Measurements from ENCODE around the gene KRT35.

Gene KRT35

DNA sequence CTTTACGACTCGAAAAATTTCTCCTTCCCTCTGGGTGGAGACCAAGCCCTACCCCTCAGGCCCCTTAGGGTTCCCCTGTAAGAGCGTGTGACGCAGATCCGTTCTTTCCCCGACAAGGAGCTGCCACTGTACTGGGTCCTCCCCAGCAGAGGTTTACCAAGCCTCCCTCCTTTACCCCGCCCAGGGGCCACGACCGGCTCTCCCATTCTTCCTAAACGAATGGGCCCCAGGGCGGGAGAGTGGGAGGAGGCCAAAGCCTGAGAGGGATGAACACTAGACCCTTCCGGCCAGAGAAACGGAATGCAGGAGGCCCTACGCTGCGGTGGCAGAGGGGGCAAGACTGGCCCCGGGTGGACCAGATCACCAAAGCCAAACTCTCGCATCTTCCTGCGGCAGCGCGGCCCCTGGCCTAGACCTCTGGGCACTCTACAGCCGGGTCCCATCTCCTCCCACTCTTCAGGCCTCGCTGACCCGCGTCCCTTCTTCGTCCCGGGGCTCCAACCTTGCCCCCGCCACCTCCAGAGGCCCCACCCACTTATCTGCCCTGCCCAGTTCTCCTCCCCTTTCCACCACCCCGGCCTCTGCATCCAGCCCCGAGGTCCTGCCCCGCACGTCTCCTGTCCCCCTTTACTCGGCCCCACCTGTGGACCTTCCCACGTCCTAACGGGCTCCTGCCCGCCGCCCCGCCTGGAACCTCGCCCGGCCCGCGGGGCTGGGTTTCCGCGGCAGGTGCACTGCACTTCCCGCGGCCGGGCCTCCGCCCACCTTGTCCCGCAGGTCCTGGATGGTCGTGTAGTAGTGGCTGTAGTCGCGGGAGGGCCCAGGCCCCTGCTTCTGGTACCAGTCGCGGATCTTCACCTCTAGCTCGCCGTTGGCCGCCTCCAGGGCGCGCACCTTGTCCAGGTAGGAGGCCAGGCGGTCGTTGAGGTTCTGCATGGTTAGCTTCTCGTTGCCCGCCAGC, 46.4 kb upstream of the KRT35 start:
- Histone ChIP-seq H3K4me3 (ENCODE audit: low read depth, low read length) (peak overlapping the region; percentile 93), H3K4ac (ENCODE audit: low read depth, low read length) (peak overlapping the region; percentile 100), H3K14ac (ENCODE audit: low read length) (peak overlapping the region; percentile 97), H3K4me2 (ENCODE audit: low read length) (peak overlapping the region; percentile 59), H2AK5ac (ENCODE audit: low read length) (peak overlapping the region; percentile 84), H3K27me3 (ENCODE audit: insufficient read depth, low read length) (no peaks in the 10 kb centered on the region), H3K36me3 (ENCODE audit: control insufficient read depth in 1 of 2, insufficient read depth in 2 of 2, low read length in 2 of 2) (peaks cover 24 to 28% of the 10 kb centered on the region in 2 experiments), H3K9ac (ENCODE audit: low read length) (peak overlapping the region; percentile 88), H4K91ac (ENCODE audit: low read depth, low read length) (peak overlapping the region; percentile 93), H4K12ac (ENCODE audit: low read depth, low read length) (peak overlapping the region; percentile 81), H2BK5ac (ENCODE audit: low read depth, low read length, poor library complexity) (peak overlapping the region; percentile 97), H3K18ac (ENCODE audit: low read length) (peak overlapping the region; percentile 99), H3K23ac (ENCODE audit: low read length) (no peak overlapping the region), H3K27ac (ENCODE audit: low read depth, low read length) (peak overlapping the region; percentile 94), H3K9me3 (ENCODE audit: insufficient read depth, low read depth, low read length) (no peaks in the 10 kb centered on the region), H4K8ac (ENCODE audit: low read depth, low read length) (peak overlapping the region; percentile 55), H3K4me1 (ENCODE audit: control insufficient read depth in 1 of 2, insufficient read depth in 2 of 2, low read length in 2 of 2) (peaks cover 26 to 37% of the 10 kb centered on the region in 2 experiments), H2BK12ac (ENCODE audit: low read length) (peak overlapping the region; percentile 61), H3K79me1 (ENCODE audit: low read length) (peaks cover 33% of the 10 kb centered on the region), H3K79me2 (ENCODE audit: control insufficient read depth, insufficient read depth, low read length, poor library complexity) (peaks cover 18% of the 10 kb centered on the region), H2AFZ (ENCODE audit: insufficient read depth, low read length, poor library complexity) (peak overlapping the region; percentile 84), H2BK120ac (ENCODE audit: insufficient read depth, low read length, poor library complexity) (peak overlapping the region; percentile 92)
- no CpG with 5 or more reads among the region's 62 CpGs for WGBS (ENCODE audit: extremely low coverage, insufficient coverage, insufficient read length)
- peak in 1 of 2 donors; percentile 47 for DNase-seq

GRCh38 chr17:41524261-41524660, 43.3 kb upstream of the KRT35 start:
- no CpG with 5 or more reads among the region's 11 CpGs for WGBS (ENCODE audit: extremely low coverage, insufficient coverage, insufficient read length)
- Histone ChIP-seq H2BK5ac (ENCODE audit: low read depth, low read length, poor library complexity) (no peak overlapping the region), H4K91ac (ENCODE audit: low read depth, low read length) (no peak overlapping the region)

DNA sequence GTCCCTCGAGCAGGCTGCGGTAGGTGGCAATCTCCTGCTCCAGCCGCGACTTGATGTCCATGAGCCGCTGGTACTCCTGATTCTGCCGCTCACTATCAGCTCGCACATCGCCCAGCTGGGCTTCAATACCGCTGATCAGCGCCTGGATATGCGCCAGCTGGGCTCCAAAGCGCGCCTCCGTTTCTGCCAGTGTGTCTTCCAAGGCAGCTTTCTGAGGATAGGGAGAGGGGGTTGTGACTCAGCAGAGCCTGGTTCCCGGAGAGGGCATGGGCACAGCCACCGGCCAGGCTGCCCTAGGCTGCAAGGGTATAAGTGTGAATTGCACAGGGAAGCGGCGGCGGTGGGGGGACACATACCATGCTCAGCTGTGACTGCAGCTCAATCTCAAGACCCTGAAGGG, 42.8 kb upstream of the KRT35 start:
- Histone ChIP-seq H4K12ac (ENCODE audit: low read depth, low read length) (no peak overlapping the region), H3K14ac (ENCODE audit: low read length) (no peak overlapping the region), H3K9me3 (ENCODE audit: insufficient read depth, low read depth, low read length) (peaks cover 2% of the 10 kb centered on the region), H3K18ac (ENCODE audit: low read length) (no peak overlapping the region), H2BK12ac (ENCODE audit: low read length) (no peak overlapping the region), H3K4me3 (ENCODE audit: low read depth, low read length) (no peak overlapping the region), H3K79me1 (ENCODE audit: low read length) (peaks cover 17% of the 10 kb centered on the region), H3K36me3 (ENCODE audit: control insufficient read depth in 1 of 2, insufficient read depth in 2 of 2, low read length in 2 of 2) (peaks cover 24 to 29% of the 10 kb centered on the region in 2 experiments), H3K4me1 (ENCODE audit: control insufficient read depth in 1 of 2, insufficient read depth in 2 of 2, low read length in 2 of 2) (peaks cover 16 to 25% of the 10 kb centered on the region in 2 experiments), H4K8ac (ENCODE audit: low read depth, low read length) (no peak overlapping the region), H3K9ac (ENCODE audit: low read length) (no peak overlapping the region), H2AK5ac (ENCODE audit: low read length) (no peak overlapping the region), H2BK5ac (ENCODE audit: low read depth, low read length, poor library complexity) (no peak overlapping the region), H2BK120ac (ENCODE audit: insufficient read depth, low read length, poor library complexity) (no peak overlapping the region), H4K91ac (ENCODE audit: low read depth, low read length) (no peak overlapping the region), H3K4ac (ENCODE audit: low read depth, low read length) (no peak overlapping the region), H3K27me3 (ENCODE audit: insufficient read depth, low read length) (no peaks in the 10 kb centered on the region), H3K23ac (ENCODE audit: low read length) (no peak overlapping the region), H3K27ac (ENCODE audit: low read depth, low read length) (no peak overlapping the region), H2AFZ (ENCODE audit: insufficient read depth, low read length, poor library complexity) (no peak overlapping the region), H3K4me2 (ENCODE audit: low read length) (no peak overlapping the region), H3K79me2 (ENCODE audit: control insufficient read depth, insufficient read depth, low read length, poor library complexity) (peaks cover 15% of the 10 kb centered on the region)
- WGBS (ENCODE audit: extremely low coverage, insufficient coverage, insufficient read length), result no CpG with 5 or more reads among the region's 19 CpGs
- peak; percentile 67 to 73 for DNase-seq

More at GRCh38 chr17:41524261-41524660, 43.3 kb upstream of the KRT35 start:
- no peak overlapping the region for H3K18ac ChIP-seq (ENCODE audit: low read length)
- DNase-seq, result peak in 1 of 2 donors; percentile 52
- H3K23ac ChIP-seq (ENCODE audit: low read length), result no peak overlapping the region
- peaks cover 2% of the 10 kb centered on the region for H3K9me3 ChIP-seq (ENCODE audit: insufficient read depth, low read depth, low read length)
- no peak overlapping the region for H2AK5ac ChIP-seq (ENCODE audit: low read length)
- H3K27me3 ChIP-seq (ENCODE audit: insufficient read depth, low read length), result no peaks in the 10 kb centered on the region
- peaks cover 21 to 30% of the 10 kb centered on the region in 2 experiments for H3K4me1 ChIP-seq (ENCODE audit: control insufficient read depth in 1 of 2, insufficient read depth in 2 of 2, low read length in 2 of 2)
- H4K8ac ChIP-seq (ENCODE audit: low read depth, low read length), result no peak overlapping the region
- H3K36me3 ChIP-seq (ENCODE audit: control insufficient read depth in 1 of 2, insufficient read depth in 2 of 2, low read length in 2 of 2), result peaks cover 24 to 29% of the 10 kb centered on the region in 2 experiments
- no peak overlapping the region for H3K27ac ChIP-seq (ENCODE audit: low read depth, low read length)
- H3K79me2 ChIP-seq (ENCODE audit: control insufficient read depth, insufficient read depth, low read length, poor library complexity), result peaks cover 18% of the 10 kb centered on the region
- no peak overlapping the region for H3K4me3 ChIP-seq (ENCODE audit: low read depth, low read length)
- H3K79me1 ChIP-seq (ENCODE audit: low read length), result peaks cover 22% of the 10 kb centered on the region
- H2AFZ ChIP-seq (ENCODE audit: insufficient read depth, low read length, poor library complexity), result no peak overlapping the region
- H4K12ac ChIP-seq (ENCODE audit: low read depth, low read length), result no peak overlapping the region
- no peak overlapping the region for H3K14ac ChIP-seq (ENCODE audit: low read length)
- no peak overlapping the region for H3K9ac ChIP-seq (ENCODE audit: low read length)
- no peak overlapping the region for H3K4me2 ChIP-seq (ENCODE audit: low read length)
- H2BK120ac ChIP-seq (ENCODE audit: insufficient read depth, low read length, poor library complexity), result no peak overlapping the region
- no peak overlapping the region for H2BK12ac ChIP-seq (ENCODE audit: low read length)
- H3K4ac ChIP-seq (ENCODE audit: low read depth, low read length), result no peak overlapping the region

- H2BK5ac ChIP-seq (ENCODE audit: low read depth, low read length, poor library complexity), result no peak overlapping the region
- H4K91ac ChIP-seq (ENCODE audit: low read depth, low read length), result no peak overlapping the region
- H3K36me3 ChIP-seq (ENCODE audit: control insufficient read depth in 1 of 2, insufficient read depth in 2 of 2, low read length in 2 of 2), result peaks cover 24 to 29% of the 10 kb centered on the region in 2 experiments
- H3K27ac ChIP-seq (ENCODE audit: low read depth, low read length), result no peak overlapping the region
- H3K79me1 ChIP-seq (ENCODE audit: low read length), result peaks cover 14% of the 10 kb centered on the region
- no peak overlapping the region for H2AK5ac ChIP-seq (ENCODE audit: low read length)
- H3K14ac ChIP-seq (ENCODE audit: low read length), result no peak overlapping the region
- H3K23ac ChIP-seq (ENCODE audit: low read length), result no peak overlapping the region
- no peak overlapping the region for H3K4me2 ChIP-seq (ENCODE audit: low read length)
- WGBS (ENCODE audit: extremely low coverage, insufficient coverage, insufficient read length), result no CpG with 5 or more reads among the region's 4 CpGs
- no peak overlapping the region for H3K4ac ChIP-seq (ENCODE audit: low read depth, low read length)
- no peak overlapping the region for H2AFZ ChIP-seq (ENCODE audit: insufficient read depth, low read length, poor library complexity)
- H4K8ac ChIP-seq (ENCODE audit: low read depth, low read length), result no peak overlapping the region
- no peak overlapping the region for H3K4me3 ChIP-seq (ENCODE audit: low read depth, low read length)
- peak in 1 of 2 donors; percentile 47 for DNase-seq
- H3K27me3 ChIP-seq (ENCODE audit: insufficient read depth, low read length), result no peaks in the 10 kb centered on the region
- H3K9me3 ChIP-seq (ENCODE audit: insufficient read depth, low read depth, low read length), result peaks cover 2% of the 10 kb centered on the region
- H3K79me2 ChIP-seq (ENCODE audit: control insufficient read depth, insufficient read depth, low read length, poor library complexity), result peaks cover 15% of the 10 kb centered on the region
- no peak overlapping the region for H4K12ac ChIP-seq (ENCODE audit: low read depth, low read length)
- no peak overlapping the region for H3K9ac ChIP-seq (ENCODE audit: low read length)
- no peak overlapping the region for H2BK12ac ChIP-seq (ENCODE audit: low read length)
- H3K18ac ChIP-seq (ENCODE audit: low read length), result no peak overlapping the region
- H3K4me1 ChIP-seq (ENCODE audit: control insufficient read depth in 1 of 2, insufficient read depth in 2 of 2, low read length in 2 of 2), result peaks cover 16 to 22% of the 10 kb centered on the region in 2 experiments
- no peak overlapping the region for H2BK120ac ChIP-seq (ENCODE audit: insufficient read depth, low read length, poor library complexity)
These were observed 42.3 kb upstream of the KRT35 start for GRCh38 chr17:41523225-41523593.

All from trophoblast cell (in vitro differentiated cells and primary cell).